GM18508 (cell line): Measurements from ENCODE around the gene GGPS1.
A peak's percentile ranks its signal among the peaks of the same experiment; 100 is the strongest.
"Not testable (repeated sequence)": the region's sequence is repeated elsewhere in the genome, so short reads cannot be mapped to it uniquely, and the experiment has no call there.

ENCODE experiments used
- ATAC-seq: cut with Tn5 transposase; IDR thresholded peaks from one replicate; pipeline ENCODE4 v1.9.1; 2021; ENCODE audit warnings: moderate number of reproducible peaks; ENCODE audit not compliant: insufficient read depth, unreplicated experiment

GGPS1 gene

DNA sequence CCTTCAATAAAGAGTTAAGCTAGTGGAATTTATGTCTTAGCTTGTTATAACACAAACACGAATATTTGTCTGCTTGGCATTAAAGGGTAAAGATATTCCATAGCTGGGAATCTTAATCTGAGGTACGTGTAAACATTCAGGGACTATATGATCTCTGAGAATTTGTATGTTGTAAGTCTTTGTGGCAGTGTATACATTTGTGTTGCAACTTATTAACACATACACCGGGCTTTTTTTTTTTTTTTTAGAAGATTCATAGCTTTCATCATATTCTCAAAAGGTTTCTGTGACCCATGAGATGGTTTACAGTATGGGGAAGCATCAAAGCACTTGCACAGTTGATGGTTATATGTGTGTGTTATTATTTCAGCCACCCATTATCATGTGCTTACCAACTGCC, 3.0 kb downstream of the GGPS1 start:
- ATAC-seq, result no peak

- ATAC-seq, result no peak
Measured at GRCh38 chr1:235336903-235337302, 8.5 kb downstream of the GGPS1 start.

GRCh38 chr1:235339746-235340145, 11.4 kb downstream of the GGPS1 start:
- no peak for ATAC-seq

DNA sequence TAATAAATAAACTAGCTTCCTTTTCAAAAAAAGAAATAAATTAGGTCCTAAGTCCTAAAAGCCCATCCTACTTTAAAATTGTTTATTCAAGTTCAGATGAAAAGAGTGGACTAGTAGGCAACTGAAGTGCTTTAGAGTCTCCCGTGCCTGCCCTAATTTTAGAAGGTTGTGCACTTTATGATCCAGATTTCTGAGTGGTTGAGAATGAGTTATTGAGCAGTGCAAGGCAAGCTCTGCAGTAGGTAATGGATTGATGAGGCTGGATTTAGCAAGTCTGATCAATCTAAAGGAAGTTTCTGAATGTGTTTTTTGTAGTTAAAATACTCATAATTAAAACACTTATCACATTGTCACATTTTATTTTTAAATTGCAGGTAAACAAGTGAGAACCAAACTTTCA, 13.0 kb downstream of the GGPS1 start:
- ATAC-seq, result no peak

DNA sequence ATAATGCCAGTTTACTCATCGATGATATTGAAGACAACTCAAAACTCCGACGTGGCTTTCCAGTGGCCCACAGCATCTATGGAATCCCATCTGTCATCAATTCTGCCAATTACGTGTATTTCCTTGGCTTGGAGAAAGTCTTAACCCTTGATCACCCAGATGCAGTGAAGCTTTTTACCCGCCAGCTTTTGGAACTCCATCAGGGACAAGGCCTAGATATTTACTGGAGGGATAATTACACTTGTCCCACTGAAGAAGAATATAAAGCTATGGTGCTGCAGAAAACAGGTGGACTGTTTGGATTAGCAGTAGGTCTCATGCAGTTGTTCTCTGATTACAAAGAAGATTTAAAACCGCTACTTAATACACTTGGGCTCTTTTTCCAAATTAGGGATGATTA, 13.7 kb downstream of the GGPS1 start:
- no peak for ATAC-seq

DNA sequence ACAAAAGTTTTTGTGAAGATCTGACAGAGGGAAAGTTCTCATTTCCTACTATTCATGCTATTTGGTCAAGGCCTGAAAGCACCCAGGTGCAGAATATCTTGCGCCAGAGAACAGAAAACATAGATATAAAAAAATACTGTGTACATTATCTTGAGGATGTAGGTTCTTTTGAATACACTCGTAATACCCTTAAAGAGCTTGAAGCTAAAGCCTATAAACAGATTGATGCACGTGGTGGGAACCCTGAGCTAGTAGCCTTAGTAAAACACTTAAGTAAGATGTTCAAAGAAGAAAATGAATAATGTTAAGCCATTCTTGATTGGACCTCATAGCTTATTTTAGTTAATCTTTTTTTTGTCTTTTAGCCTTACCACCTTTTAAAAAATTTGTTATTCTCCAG, 14.1 kb downstream of the GGPS1 start:
- no peak for ATAC-seq

- ATAC-seq, result no peak
Measured at GRCh38 chr1:235343726-235344125, 15.4 kb downstream of the GGPS1 start.

DNA sequence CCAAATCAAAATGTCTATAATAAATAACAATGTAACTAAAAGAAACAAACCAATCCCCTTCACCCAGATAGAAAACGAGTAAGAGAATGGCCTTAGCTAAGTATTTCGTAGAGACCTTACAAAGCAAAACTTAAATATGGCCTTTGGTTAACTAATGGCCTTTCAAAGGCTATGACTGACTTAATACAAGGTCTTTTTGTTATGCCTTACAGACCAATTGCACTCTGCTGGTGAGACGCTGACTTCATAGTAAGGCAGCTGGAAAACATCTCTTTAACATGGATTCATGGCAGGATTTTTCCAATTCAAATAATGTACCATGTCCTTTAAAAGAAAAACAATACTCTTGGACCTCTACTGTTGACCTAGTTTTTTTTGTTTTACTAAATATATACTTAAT, 23.1 kb downstream of the GGPS1 start:
- ATAC-seq, result no peak

DNA sequence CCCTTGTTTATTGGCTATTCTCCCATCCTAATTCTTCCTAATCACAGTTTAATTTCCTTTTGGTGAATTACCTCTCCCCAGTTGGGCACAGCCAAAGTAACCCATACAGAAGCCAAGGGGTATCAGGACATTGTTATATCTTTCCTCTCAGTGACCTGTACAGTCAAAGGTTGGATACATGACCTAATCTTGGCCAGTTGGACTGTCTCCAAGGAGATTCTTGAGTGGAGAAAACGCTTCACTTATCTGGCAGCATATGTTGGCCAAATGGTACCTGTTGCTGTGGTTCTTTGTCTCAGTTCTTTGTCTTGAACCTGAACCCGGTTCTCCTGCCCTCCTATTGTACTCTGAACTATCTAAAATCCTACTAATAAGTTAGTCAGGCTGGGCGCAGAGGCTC, 23.5 kb downstream of the GGPS1 start:
- no peak for ATAC-seq

- ATAC-seq, result no peak
Measured at GRCh38 chr1:235357485-235358373, 29.4 kb downstream of the GGPS1 start.

GRCh38 chr1:235358899-235359298, 30.5 kb downstream of the GGPS1 start:
- no peak for ATAC-seq

GRCh38 chr1:235364189-235364588, 35.8 kb downstream of the GGPS1 start:
- not testable (repeated sequence) for ATAC-seq

- ATAC-seq, result no peak
Measured at GRCh38 chr1:235366286-235366685, 37.9 kb downstream of the GGPS1 start.

GRCh38 chr1:235367000-235367908, 38.9 kb downstream of the GGPS1 start, which contains the start of gene TBCE:
TSS of gene TBCE (plus strand) at chr1:235367427. CDS start at chr1:235380050, 12,623 bp downstream.
- peak; percentile 98 for ATAC-seq

DNA sequence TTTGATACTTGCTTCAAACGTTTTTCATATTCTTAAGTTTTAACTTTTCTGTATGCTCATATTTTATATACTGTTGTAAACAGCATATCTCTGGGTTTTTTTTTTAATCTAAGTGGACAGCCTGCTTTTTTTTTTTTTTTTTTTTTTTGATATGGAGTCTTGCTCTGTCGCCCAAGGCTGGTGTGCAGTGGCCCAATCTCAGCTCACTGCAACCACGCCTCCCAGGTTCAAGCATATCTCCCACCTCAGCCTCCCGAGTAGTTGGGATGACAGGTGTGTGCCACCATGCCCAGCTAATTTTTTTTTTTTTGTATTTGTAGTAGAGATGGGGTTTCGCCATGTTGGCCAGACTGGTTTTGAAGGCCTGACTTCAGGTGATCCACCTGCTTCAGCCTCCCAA, 40.1 kb downstream of the GGPS1 start:
- no peak for ATAC-seq

DNA sequence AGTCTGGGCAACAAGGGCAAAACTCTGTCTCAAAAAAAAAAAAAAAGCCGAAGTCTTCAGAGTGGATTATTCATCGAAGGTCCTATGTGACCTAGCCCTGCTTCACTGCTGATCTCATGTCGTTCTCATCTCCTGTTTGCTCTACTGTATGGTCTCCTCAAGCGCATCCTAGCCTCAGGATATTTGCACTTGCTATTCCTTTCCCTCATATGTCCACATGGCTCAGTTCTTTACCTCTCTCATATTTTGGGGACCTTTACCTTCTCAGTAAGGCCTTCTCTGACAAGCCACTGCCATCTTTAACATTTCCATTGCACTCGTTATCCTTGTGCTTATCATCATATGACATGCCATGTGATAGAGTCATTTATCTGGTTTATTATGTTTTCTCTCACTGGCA, 41.4 kb downstream of the GGPS1 start:
- no peak for ATAC-seq

DNA sequence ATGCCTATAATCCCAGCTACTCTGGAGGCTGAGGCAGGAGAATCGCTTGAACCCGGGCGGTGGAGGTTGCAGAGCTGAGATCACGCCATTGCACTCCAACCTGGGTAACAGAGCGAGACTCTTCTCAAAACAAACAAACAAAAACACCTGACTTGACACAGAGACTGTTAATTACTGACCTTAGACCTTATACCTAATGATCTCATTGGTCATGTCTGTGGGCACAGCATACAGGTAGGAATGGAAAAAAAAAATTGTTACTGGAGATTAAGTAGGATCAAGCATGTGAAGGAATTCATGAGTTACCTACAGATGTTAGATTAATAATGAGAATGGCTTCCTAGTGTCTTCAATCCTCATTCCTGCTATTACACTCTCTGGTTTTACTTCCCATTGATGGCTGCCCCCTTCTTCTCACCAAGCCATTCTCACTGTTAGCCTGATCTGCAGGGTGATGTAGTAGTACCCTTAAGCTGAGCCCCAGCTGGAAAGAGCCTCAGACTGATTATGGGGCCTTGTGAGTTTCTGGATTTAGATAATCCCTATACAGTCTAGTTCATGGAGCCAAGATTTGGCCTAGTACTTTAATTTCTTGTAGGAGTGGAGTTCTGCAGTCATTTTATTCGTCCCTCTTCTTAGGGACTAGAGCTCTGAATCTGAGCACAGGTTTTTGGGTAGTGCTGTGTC, 47.7 kb downstream of the GGPS1 start:
- no peak for ATAC-seq

DNA sequence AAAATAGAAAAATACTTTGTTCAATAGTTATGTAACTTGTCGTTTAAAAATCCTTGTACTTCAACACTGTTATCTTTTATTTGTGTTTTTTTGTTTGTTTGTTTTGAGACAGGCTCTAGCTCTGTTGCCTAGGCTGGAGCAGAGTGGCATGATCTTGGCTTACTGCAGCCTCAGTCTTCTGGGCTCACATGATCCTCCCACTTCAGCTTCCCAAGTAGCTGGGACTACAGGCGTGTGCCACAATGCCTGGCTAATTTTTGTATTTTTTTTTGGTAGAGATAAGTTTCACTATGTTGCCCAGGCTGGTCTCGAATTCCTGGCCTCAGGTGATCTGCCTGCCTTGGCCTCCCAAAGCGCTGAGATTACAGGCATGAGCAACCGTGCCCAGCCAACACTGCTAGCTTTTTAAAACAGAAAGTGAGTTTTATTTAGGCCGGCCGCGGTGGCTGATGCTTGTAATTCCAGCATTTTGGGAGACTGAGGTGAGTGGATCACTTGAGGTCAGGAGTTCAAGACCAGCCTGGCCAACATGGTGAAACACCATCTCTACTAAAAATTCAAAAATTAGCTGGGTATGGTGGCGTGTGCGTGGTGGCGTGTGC, 49.9 kb downstream of the GGPS1 start:
- ATAC-seq, result not testable (repeated sequence)

- not testable (repeated sequence) for ATAC-seq
Measured at GRCh38 chr1:235381955-235382739, 53.8 kb downstream of the GGPS1 start.
